DOHH2 (cell line): Measurements from ENCODE around the gene EVA1C.

Experiments used
- EZH2phosphoT487 ChIP-seq: fragments of 200-600 bp; sonication (generic); IDR thresholded peaks from 2 replicates; pipeline ENCODE4 v1.6.1; 2017; ENCODE audit warnings: borderline replicate concordance, mild to moderate bottlenecking, antibody characterized with exemption, low read length, moderate library complexity, mixed read lengths
- TF ChIP-seq, protein P1 (sequence below): fragments of 200-600 bp; sonication (generic); IDR thresholded peaks from one replicate; pipeline ENCODE4 v1.5.1; 2014; ENCODE audit warnings: antibody characterized with exemption, mild to moderate bottlenecking, low read depth, low read length; ENCODE audit not compliant: poor library complexity, severe bottlenecking

DNA sequence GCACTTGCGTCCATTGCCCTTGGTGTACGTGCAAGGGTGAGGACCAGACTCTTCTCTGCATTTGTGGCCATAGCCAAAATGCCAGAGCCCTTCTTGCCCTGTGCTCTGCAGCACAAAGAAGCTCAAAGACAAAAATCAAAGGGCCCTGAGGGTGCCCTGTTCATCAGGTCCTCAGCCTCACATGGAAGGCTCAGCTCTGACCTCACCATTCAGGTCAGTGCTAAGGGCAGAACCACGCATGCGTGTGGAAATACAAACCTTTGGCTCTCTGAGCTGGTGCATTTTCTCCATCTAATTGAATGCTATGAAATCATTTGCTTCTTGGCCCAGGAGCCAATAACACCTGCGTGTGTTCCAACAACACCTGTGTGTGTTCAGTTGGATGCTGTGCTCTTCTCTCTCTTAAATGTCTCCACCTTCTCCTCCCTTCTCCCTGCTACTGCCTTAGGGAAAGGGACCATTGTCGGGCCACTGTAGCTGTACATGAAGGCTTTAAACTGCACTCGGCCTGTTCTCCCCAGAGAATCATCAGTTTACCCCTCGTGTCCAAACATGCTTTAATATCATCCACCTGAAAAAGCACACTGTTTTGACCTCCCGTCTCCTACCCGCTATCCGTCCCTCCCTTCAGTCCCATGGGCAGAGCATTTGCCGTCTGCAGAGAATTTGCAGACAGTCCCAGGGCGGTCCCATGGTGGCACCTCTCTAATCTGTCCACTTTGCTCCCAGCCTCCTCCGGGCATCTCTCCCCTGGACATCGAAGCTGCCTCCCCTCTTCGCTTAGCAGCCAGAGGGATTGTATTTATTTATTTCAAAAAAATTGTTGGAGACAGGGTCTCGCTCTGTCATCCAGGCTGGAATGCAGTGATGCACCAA, 60.6 kb downstream of the EVA1C start:
- TF ChIP-seq EZH2phosphoT487: no peak
- TF ChIP-seq, protein P1, sequence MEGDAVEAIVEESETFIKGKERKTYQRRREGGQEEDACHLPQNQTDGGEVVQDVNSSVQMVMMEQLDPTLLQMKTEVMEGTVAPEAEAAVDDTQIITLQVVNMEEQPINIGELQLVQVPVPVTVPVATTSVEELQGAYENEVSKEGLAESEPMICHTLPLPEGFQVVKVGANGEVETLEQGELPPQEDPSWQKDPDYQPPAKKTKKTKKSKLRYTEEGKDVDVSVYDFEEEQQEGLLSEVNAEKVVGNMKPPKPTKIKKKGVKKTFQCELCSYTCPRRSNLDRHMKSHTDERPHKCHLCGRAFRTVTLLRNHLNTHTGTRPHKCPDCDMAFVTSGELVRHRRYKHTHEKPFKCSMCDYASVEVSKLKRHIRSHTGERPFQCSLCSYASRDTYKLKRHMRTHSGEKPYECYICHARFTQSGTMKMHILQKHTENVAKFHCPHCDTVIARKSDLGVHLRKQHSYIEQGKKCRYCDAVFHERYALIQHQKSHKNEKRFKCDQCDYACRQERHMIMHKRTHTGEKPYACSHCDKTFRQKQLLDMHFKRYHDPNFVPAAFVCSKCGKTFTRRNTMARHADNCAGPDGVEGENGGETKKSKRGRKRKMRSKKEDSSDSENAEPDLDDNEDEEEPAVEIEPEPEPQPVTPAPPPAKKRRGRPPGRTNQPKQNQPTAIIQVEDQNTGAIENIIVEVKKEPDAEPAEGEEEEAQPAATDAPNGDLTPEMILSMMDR: no peak
